Dermis microvascular lymphatic vessel endothelial cell (primary cell): Measurements from ENCODE around the gene CPNE6. TPM values are rescaled to one million over a fixed set of nuclear protein-coding genes. Genes with fewer than 3 reads are reported as not detected.

Experiments used
- DNase-seq, 2 donors: peaks; one replicate each; pipeline versions ENCODE4 v3.0.0 to v3.0.0-alpha.2; 2010; ENCODE audit warnings: low read depth in 2 of 2
- total RNA-seq: library from RNA; depleted of rRNA; stranded (reverse); fragments of >200 nt; gene quantifications from 2 replicates; pipeline ENCODE4 v1.2.1, GENCODE V29; 2014

Gene CPNE6
- total RNA-seq, 1 donor from 2014 or later, result not detected

GRCh38 chr14:24068711-24069410 lies 2.5 kb upstream of the CPNE6 start:
- no peak for DNase-seq

GRCh38 chr14:24069411-24069735 lies 2.0 kb upstream of the CPNE6 start:
- no peak for DNase-seq

DNA sequence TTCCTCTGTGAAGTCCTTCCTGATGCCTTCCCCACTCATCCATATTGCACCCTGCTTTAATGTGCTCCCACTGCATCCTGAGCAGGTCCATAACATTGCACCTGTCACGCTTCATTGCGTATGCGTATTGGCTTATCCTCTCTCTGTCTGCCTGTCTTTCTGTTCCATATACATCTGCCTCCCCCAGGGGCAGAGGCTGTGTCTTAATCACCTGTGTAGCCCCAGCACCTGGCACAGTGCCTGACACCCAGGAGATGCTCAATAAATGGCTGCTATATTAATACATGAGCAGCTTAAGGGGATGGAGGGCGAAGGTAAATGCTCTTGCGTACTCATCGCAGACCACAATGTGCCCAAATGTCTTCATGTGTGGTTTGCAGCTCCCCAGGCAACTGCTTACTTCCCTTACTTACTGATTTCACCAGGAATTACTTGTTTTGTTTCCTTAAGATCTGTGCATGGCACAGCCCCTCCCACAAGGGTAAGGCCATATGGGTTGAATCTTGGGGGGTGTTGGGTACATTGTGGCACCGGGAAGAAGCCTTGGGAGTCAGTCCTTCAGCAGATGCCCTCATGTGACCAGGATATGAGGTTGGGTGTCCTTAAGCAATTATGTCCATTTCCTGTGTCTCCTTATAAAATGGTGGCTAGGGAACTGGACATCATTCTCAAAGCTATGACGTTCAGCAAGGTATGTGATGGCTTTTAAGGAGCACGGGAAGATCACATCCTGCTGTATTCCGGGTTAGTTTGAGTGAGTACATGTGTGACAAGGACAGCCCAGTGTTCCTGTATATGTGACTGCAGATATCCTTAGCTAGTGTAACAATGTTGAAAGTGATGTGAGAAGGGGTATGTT lies 848 bp upstream of the CPNE6 start:
- no peak for DNase-seq

- DNase-seq, result no peak
These were observed 571 bp downstream of the CPNE6 start for GRCh38 chr14:24071836-24072430.

- no peak for DNase-seq
These were observed 1.1 kb downstream of the CPNE6 start for GRCh38 chr14:24072436-24072835.

DNA sequence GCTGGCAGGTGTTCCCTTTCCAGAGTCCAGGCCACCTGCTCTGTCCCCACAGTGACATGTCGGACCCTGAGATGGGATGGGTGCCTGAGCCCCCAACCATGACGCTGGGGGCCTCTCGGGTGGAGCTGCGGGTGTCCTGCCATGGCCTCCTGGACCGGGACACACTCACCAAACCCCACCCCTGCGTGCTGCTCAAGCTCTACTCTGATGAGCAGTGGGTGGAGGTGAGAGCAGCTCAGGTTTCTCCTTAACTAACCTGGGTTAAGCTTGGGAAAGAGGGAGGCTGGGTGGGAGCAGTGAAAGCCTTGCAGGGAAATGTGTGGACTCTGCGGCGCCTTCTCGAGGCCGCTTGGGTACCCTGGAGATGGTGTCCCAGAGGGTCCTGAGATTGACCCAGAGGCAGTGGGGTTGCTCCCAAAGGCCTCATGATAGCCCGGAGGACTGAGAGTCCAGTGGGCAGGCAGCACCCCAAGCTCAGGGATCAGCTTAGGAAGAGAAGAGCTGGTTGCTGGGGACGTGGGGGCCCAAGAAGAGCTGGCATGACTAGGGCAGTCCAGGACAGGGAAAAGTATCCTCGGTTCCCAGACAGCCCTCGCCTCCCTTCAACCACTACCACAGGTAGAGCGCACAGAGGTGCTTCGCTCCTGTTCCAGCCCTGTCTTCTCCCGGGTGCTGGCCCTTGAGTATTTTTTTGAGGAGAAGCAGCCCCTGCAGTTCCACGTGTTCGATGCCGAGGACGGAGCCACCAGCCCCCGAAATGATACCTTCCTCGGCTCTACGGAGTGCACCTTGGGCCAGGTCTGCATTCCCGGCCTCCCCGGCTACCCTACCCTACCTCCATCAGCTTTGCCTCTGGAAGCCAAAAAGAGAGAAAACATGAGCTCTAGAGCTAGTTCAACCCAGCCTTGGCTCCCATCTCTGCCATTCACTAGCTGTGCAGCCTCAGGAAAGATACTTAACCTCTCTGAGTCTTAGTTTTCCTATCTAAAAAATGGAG lies 1.8 kb downstream of the CPNE6 start:
- DNase-seq, result no peak

- DNase-seq, result no peak
These were observed 3.5 kb downstream of the CPNE6 start for GRCh38 chr14:24074625-24075484.

DNA sequence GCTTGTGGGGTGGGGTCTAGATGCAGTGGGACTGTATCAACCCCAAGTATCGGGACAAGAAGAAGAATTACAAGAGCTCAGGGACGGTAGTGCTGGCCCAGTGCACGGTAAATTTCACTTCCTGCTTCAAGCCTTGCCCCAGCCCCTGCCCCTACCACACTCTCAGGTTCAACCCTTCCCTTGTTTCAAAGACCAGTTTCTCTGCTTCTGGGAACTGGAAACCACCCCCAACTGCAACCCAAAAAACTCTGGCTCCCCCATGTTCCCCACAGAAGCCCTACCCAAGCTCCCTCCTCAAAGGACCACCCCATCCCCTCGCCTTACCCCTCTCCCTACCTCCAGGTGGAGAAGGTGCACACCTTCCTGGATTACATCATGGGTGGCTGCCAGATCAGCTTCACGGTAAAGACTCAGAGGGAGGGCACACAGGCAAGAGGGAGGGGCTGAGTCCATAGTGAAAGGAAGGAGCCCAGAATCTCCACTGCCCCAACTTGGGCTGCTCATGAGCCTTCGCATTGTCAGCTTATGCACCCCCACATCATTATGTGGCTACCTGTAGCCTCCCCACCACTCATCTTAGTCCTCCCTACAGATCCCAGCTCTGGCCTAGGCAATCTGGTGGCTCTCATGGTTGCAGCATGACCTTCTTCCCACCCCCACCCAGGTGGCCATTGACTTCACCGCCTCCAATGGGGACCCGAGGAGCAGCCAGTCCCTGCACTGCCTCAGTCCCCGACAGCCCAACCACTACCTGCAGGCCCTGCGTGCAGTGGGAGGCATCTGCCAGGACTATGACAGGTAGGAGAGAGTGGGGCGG lies 4.3 kb downstream of the CPNE6 start:
- no peak for DNase-seq

- DNase-seq, result no peak
These were observed 4.9 kb downstream of the CPNE6 start for GRCh38 chr14:24076302-24076601.

DNA sequence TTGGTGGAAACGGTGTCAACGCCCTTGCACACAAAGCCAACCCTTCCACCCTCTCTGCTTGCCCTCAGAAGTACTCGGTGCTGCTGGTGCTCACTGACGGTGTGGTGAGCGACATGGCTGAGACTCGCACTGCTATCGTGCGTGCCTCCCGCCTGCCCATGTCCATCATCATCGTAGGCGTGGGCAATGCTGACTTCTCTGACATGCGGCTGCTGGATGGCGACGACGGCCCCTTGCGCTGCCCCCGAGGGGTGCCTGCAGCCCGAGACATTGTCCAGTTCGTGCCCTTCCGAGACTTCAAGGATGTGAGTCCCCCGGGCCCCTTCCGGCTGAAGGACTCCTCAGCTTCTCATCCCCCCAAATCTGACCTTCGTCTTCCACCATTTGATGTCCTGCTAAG lies 5.7 kb downstream of the CPNE6 start:
- DNase-seq, result no peak

DNA sequence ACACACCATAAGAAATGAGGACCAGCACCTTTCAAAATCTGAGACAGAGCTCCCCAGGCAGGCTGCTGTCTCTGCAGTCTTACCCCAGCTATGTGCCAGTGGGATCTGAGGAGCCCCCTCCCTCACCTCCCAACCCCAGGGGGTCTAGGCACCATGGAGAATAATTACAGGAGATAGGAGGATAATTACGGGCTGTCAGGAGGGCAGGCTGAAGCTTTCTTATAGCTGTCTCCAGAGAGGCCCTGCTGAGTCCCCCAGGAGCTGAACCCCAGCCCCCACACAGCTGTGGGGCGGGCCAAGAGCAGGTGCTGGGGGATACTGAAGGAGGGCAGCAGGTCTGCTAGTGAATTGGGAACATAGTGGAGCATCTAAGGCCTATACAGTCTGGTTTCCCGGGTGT lies 6.8 kb downstream of the CPNE6 start:
- DNase-seq, result no peak

- DNase-seq, result no peak
These were observed 8.3 kb downstream of the CPNE6 start for GRCh38 chr14:24079491-24080141.

- no peak for DNase-seq
These were observed 8.8 kb downstream of the CPNE6 start for GRCh38 chr14:24080142-24080530.

DNA sequence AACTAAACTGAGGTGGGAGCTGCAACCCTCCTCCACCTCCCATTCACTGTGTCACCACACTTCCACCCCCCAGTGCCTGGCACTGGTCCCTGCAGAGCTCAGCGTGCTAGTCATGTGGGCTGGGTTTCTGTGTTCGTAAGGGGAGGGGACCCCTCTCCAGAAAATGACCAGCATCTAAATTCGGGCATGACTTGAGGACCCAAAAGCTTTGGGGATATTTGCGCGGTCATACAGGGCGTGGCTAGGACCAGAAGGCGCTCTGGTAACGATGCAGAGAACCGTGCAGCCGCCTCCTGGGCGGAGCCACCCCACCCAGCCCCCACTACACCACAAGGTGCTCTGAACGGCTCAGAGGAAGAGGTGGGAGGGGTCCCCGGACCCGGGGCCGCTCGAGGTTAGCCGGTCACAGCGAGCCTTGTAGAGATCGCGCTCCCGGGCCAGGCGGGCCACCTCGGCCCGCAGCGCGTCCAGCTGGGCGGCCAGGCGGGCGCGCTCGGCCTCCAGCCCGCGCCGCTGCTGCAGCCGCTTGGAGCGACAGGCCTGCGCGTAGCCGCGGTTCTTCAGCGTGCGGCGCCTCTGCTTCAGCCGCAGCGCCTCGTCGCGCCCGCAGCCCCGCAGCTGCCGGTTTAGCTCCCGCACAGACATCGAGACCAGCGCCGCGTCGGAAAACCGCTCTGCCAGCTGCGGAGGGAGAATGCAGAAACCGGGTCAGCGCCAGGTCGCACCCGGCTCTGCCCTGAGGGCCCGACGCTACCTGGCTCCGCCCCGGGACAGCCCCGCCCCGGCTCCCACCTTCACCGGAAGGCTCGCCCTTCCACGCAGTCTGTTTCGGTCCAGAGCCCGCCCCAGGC lies 9.8 kb downstream of the CPNE6 start:
- peak in 1 of 2 donors; percentile 27 for DNase-seq

DNA sequence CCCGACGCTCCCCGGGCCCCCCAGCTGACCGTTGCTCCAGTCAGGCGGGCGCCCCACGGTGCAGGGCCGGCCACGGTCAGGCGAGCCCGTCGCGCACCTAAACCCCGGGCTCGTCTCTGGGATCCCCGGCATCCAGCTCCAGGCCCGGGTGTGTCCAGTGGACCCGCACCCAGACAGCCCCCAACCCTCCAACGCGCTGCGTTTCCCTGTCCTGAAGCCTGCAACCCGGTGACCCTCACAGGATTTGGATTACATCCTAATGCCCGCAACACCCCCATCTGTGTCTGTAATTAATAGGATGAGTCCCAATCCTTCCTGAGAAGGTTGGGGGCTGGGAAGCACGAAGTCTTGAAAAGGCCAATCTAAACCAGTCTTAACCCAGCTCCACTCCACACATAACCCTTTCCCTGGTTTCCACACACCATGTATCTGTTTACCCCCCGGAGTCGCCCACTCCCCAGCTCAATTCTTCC lies 10.4 kb downstream of the CPNE6 start:
- DNase-seq, result no peak

DNA sequence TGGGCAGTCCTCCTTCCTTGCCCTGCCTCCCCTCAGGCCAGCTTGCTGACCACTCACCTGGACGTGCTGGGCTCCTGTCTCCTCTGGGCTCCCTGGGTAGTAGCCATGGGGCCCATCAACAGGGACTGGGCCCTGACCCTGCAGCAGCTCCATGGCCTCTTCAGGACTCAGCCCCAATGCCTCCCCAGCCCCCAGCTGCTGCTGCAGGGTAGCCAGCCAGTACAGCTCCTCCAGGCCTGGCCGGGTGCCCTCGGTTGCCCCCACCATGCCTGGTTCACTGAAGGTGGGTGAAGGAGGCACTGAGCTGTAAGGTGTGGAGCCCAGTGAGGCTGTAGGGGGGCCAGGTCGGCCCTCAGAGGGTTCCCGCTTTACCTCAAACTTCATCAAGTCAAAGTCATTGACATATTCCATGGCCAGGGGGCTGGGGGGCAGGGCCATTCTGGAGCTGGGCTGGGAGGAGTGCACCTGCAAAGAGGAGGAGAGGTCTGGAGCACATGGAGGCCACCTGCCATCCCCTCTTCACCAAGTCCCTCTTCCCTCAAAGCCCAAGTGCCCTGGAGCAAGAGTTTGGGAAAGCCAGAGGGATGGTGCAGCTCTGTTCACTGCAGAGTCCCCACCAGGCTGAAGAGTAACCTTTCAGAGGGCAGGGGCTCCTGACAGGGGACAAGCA lies 11.2 kb downstream of the CPNE6 start:
- DNase-seq, result no peak

GRCh38 chr14:24083462-24083861 lies 12.1 kb downstream of the CPNE6 start:
- no peak for DNase-seq

GRCh38 chr14:24084440-24084839 lies 13.1 kb downstream of the CPNE6 start:
- no peak for DNase-seq
